Kidney (tissue), 14 donors: Measurements from ENCODE around the gene TMEM44. TPM values are rescaled to one million over a fixed set of nuclear protein-coding genes. Genes with fewer than 3 reads are reported as not detected.

Experiments
- DNase-seq, 5 donors: peaks; one replicate each; pipeline ENCODE4 v3.0.0-alpha.2; 2013 to 2020
- FAIRE-seq: peaks from 2 replicates; lab custom pipeline; 2012; peaks lifted over from hg19 to GRCh38; lab: Jason Lieb, UNC
- H3K27ac ChIP-seq, 2 donors: one replicate each; pipeline ENCODE4 v1.7.0; 2013; ENCODE audit warnings: low read depth in 2 of 2, low read length in 2 of 2, inconsistent platforms in 1 of 2
- H3K27me3 ChIP-seq: one replicate; pipeline ENCODE4 v1.7.1; 2013; ENCODE audit warnings: low read length, inconsistent platforms; ENCODE audit not compliant: control insufficient read depth, insufficient read depth
- H3K36me3 ChIP-seq, 3 donors: one replicate each; pipeline versions ENCODE4 v1.7.0 to v1.7.1; 2013; ENCODE audit warnings: low read length in 3 of 3, control low read depth in 1 of 3, inconsistent platforms in 1 of 3; ENCODE audit not compliant: insufficient read depth in 3 of 3, control insufficient read depth in 2 of 3
- H3K4me1 ChIP-seq, 3 donors: one replicate each; pipeline versions ENCODE4 v1.7.0 to v1.7.1; 2013; ENCODE audit warnings: low read length in 3 of 3, inconsistent platforms in 1 of 3, low read depth in 1 of 3; ENCODE audit not compliant: control insufficient read depth in 2 of 3, insufficient read depth in 2 of 3
- H3K4me3 ChIP-seq, 3 donors: one replicate each; pipeline versions ENCODE4 v1.7.0 to v1.8.1; 2013; ENCODE audit warnings: low read length in 3 of 3, control low read depth in 1 of 3, inconsistent platforms in 1 of 3
- H3K9ac ChIP-seq, 3 donors: one replicate each; pipeline versions ENCODE4 v1.7.0 to v1.7.1; 2013; ENCODE audit warnings: low read length in 3 of 3, control low read depth in 1 of 3, inconsistent platforms in 1 of 3
- H3K9me3 ChIP-seq, 3 donors: one replicate each; pipeline versions ENCODE4 v1.7.0 to v1.7.1; 2013; ENCODE audit warnings: low read length in 3 of 3, control low read depth in 1 of 3, inconsistent platforms in 1 of 3; ENCODE audit not compliant: control insufficient read depth in 2 of 3, insufficient read depth in 1 of 3
- CTCF ChIP-seq: IDR thresholded peaks from 3 replicates; pipeline ENCODE4 v1.5.1; 2012; ENCODE audit warnings: mild to moderate bottlenecking, moderate library complexity, borderline replicate concordance; ENCODE audit not compliant: insufficient read depth; ENCODE audit errors: extremely low read depth
- intact Hi-C: fragments of 100-400 bp; cut with DNase I; formaldehyde crosslinking; loops from one replicate; pipeline ENCODE4 v1.11.1; 2022
- polyA plus RNA-seq: library from polyadenylated mRNA; stranded (reverse); fragments of 350-450 nt; fragmentation: Illumina TruSeq; extraction: RNeasy Lipid Tissue Mini Kit (QIAGEN cat#74804); gene quantifications from one replicate; pipeline ENCODE4 v1.2.3, GENCODE V29; 2014; ENCODE audit warnings: low read depth, low replicate concordance; ENCODE audit not compliant: insufficient read depth
- total RNA-seq: library from RNA; stranded (reverse); fragmentation: NEBNext Ultra II Directional; extraction: Animal tissue kit (Norgen Biotek cat#: 25700); gene quantifications from one replicate; pipeline ENCODE4 v1.2.1, GENCODE V29; 2021
- donor health status: control.
- donor health status: control.
- donor health status: control.
- donor health status: control.
- donor health status: control.
- donor health status: DM: yes; HTN: yes; CAD: no.
- donor health status: Normal renal cell carcinoma (clear cell type).

TMEM44 gene
- total and polyA plus RNA-seq, 2 donors from 2014 or later = 7.0 to 15.7 TPM

- no peak for TF ChIP-seq CTCF
Observed at GRCh38 chr3:194569252-194569651, 64.0 kb downstream of the TMEM44 start.

GRCh38 chr3:194565597-194566190 lies 67.5 kb downstream of the TMEM44 start:
- Histone ChIP-seq H3K4me3 (no peak overlapping the region), H3K27ac (no peak overlapping the region), H3K9me3 (no peaks in the 10 kb centered on the region), H3K9ac (no peak overlapping the region), H3K4me1 (peaks cover 0 to 6% (median 0%) of the 10 kb centered on the region in 3 donors), H3K36me3 (no peaks in the 10 kb centered on the region), H3K27me3 (no peaks in the 10 kb centered on the region)
- FAIRE-seq = no peak
- TF ChIP-seq CTCF = no peak
- peak in 2 of 5 donors; percentile 53 to 78 for DNase-seq
- intact Hi-C loops = no loop called here

More at GRCh38 chr3:194569252-194569651, 64.0 kb downstream of the TMEM44 start:
- Histone ChIP-seq H3K27ac (no peak overlapping the region), H3K9ac (no peak overlapping the region), H3K9me3 (no peaks in the 10 kb centered on the region), H3K4me3 (no peak overlapping the region), H3K36me3 (no peaks in the 10 kb centered on the region), H3K27me3 (no peaks in the 10 kb centered on the region), H3K4me1 (peaks cover 0 to 9% (median 8%) of the 10 kb centered on the region in 3 donors)
- intact Hi-C loops = no loop called here
- DNase-seq (no peak), FAIRE-seq (no peak)

DNA sequence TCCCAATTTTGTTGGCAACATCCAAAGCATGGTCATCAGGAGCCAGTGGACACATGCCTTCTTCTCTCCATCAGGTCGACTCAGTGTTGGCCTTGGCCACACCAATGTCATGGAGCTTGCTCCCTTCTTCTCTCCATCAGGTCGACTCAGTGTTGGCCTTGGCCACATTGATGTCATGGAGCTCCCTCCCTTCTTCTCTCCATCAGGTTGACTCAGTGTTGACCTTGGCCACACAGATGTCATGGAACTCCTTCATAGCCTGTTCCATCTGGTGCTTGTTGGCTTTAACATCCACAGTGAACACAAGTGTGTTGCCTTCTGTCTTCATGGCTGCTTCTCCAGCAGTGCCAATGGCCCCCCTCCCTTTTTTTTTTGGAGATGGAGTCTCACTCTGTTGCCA lies 70.2 kb downstream of the TMEM44 start:
- Histone ChIP-seq H3K27me3 (no peaks in the 10 kb centered on the region), H3K4me1 (peaks cover 0 to 6% (median 0%) of the 10 kb centered on the region in 3 donors), H3K27ac (no peak overlapping the region), H3K9me3 (no peaks in the 10 kb centered on the region), H3K36me3 (no peaks in the 10 kb centered on the region), H3K4me3 (no peak overlapping the region), H3K9ac (no peak overlapping the region)
- TF ChIP-seq CTCF = no peak
- no peak for DNase-seq
- FAIRE-seq = no peak
- intact Hi-C loops = no loop called here
